Activated CD8-positive, alpha-beta memory T cell treated with anti-CD3 and anti-CD28 coated beads, Interleukin-2, amount 50 U/mL, for 48 hours (primary cell): Measurements from ENCODE around the gene ADCY4.
A peak's percentile ranks its signal among the peaks of the same experiment; 100 is the strongest.
"Not testable (repeated sequence)": the region's sequence is repeated elsewhere in the genome, so short reads cannot be mapped to it uniquely, and the experiment has no call there.

Source experiments
- DNase-seq: peaks from one replicate; pipeline ENCODE4 v3.0.0-alpha.2; 2020

The ADCY4 gene

DNA sequence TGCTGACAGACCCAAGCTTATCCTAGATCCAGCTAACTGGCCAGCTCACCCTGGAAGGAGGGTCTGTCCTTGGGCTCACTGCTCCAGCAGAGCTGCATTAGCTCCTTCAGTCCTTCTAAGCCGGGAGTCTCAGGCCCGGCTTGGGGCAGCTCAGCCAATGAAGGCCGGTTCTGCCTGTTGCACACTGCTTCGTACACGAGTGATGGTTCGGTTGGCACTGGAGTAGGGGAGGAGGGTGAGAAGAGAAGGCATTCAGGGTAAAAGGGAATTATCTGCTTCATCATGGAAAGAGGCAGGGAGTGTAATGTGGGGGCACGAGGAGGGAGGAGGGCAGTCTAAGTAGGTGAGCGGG, 2.9 kb upstream of the ADCY4 start:
- no peak for DNase-seq

DNA sequence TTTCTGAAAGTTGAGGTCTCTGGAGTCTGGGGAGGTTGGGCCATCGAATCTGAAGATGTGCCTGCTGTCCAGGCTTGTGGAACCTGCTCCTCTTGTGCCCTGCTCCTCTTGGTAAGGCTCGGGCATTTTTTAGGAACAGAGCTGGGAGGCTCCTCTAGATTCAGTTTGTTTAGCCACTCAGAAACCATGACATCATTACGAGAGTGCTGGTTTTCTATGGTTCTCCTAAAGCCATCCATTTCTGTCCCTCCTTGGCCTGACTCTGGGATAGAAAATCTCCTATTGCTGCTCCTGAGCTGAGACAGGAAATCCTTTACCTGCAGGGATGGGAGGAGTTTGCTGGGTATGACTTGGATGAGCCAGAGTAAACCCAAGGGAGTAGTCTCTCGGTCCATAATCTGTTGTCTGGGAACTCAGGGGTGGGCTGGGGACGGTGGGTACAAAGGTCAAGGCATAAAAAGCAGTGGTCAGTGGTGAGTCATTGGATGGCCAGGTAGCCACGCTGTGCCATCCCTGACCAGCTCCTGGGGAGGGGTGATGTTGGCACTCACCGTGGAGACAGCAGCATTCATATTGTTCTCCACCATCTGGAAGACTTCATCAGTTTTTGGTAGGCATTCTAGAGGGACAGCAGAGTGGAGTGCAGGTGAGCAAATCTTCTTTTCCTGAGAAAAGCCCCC, 2.4 kb upstream of the ADCY4 start:
- DNase-seq, result no peak

DNA sequence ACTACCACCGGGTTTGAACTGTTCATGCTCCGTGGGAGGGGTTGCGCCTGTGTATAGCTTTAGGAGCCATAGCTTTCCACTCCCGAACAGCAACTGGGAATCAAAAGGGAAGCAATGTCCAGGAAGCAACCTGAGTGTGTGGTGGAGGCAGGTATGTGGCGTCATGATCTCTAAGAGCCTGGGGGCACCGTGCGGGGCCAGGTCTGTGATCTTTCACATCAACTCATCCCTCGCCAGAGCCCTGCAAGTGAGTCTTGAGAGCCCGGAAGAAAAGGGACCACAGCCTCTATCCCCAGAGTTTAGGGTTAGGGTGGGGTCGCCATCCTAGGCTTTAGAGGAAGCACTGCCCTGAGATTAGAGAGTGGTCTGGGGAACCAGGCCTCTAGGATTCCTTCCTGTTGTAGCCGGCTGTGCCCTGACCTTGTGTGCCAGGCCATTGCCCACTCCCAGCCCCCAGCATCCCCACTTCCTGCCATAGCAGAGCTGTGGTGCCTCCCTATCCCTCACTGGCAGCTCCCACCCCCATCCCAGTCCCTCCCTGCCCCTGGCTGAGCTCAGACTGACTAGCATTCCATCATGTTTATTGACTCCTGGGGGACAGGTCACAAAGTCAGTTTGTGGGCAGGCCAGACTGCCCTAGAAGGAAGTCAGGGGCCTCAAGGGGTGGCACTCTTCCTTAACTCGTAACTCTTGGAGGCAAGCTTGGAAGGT, 745 bp upstream of the ADCY4 start:
- DNase-seq, result no peak

DNA sequence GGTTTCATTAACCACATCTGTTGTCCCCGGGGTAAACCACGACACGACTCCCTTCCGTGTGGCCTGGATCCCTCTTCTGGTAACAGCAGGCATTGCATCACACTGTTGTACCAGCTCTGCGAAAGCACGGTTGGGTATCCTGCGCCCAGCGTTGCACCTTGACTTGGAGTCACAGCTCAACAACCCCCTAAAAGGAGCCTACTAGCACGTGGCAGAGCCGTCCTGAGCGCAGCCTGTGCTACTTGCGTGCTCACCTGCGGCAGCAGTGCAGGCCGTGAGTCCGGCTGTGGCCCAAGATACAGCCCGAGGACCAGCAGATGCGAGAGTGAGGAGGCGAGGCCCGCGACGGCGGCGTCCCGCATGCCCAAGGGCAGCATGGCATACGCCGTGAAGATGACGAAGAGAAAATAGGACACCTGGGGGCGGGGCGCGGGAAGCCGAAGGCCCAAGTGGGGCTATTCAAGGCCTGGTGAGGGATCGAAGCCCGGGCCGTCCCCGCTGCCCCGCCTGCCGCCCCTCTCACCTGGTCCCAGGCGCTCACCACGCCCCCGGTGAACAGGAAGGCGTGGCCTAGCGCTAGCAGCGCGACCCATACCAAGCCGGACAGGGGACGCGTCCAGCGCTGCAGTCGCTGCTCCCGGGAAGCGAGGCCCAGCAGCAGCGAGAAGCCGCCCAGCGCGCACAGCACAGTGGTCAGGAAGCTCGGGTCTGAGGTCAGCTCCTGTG, 2.4 kb downstream of the ADCY4 start:
- DNase-seq, result peak; percentile 83

DNA sequence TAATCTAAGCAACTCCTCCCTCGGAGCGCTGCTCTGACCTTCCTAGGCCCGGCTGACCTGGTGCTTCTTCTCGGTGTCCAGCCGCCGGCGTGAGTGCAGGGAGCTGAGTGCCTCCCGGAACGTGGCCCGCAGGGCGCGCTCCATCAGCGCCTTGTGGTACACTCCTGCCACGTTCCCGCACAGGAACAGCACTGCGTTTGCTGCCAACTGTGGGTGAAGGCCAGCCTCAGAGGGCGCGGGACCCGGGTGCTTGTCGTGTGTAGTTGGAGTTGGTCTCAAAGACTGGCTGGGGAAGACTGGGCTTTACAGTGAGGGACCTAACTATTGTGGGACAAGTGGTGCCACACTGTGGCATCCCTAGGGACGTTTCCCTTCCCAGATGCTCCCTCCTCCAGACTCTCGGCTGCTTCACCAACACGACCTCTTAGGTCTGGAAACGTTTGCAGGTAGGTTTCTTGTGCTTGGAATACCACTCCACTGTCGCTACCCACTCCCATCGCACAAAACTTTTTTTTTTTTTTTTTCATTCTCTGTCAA, 3.1 kb downstream of the ADCY4 start:
- DNase-seq, result no peak

DNA sequence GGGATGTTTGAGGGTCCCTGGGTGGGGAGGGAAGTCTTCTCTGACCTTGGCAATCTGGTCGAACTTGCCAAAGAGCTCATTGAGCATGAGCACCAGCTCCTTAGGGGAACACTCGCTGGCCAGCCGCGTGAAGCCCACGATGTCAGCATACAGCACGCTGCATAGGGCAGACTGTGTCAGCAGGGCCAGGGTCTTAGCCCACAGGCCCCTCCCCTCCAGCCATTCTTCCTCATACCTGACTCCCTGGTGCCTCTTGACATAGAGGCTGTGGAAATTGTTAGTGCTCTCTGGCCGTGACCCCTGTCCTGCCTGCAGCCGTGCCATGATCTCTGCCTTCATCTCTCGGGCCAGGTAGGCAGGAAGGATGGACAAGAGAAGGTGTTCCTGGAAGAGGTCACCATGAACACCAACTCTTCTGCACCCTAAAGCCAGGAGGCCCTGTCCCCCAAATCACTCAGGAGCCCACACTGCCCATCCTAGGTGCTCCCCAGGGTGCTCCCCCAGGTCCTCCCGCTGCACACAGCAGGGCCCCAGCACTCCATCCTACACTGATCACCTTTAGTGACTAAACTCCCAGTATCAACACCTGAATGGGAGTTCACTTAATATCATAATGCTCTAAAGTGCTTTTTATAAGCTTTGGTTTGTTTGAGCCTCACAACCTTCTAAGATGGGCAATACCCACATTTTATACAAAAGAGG, 3.7 kb downstream of the ADCY4 start:
- DNase-seq, result no peak

DNA sequence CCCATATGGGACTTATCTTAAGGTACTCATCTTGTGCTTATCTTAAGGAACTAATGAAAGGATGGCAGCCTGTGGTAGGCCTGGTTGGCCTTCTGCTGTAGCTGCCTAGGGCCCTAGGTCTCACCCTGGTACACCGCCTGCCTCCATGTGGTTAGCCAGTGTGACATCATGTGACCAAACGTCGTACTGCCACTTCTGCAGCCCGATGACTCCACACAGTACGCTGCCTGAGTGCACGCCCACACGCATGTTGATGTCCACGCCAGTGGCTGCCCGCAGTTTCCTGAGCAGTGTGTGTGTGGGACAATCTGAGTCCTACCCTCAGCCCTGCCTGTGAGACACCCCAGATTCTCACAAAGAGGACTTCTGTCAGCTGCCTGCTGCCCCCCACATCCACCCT, 5.1 kb downstream of the ADCY4 start:
- peak; percentile 71 for DNase-seq

DNA sequence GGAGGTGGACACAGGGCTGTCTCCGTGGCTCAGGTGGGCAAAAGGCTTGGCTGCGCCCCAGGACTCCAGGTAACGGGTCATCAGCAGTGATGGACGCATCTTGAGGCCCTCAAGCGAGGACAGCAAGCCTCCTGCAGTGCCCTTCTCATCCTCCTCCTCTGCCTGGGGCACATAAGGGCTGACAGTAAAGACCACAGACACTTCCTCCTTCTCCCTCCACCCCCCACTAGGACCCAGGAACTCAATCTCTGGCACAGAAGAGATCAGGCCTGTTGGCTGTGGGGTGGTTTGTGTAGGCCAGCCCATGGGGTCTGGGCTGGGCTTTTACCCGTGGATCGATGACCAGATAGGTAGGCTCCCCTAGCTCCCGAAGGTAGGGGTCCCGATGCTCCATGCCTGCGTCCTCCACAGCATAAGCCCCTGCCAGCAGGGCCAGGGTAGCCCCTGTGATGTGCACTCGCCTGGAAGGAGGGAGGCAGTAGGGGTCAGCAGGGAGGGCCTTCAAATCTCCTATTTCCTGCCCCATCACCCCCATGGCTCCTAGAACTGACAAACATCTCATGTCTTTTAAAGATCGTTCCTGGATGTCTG, 5.7 kb downstream of the ADCY4 start:
- no peak for DNase-seq

DNA sequence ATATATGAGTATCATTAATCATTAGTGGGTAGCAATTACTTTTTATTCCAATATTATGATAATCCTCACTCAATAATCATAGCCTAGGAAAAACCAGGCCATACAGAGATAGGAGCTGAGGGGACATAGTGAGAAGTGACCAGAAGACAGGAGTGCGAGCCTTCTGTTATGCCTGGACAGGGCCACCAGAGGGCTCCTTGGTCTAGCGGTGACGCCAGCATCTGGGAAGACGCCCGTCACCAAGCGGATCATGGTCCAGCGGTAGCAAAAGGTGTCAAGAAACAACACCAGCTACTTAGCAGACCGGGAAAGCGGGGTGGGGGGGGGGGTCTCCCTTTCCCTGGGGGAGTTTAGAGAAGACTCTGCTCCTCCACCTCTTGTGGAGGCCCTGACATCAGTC, 7.0 kb downstream of the ADCY4 start:
- DNase-seq, result not testable (repeated sequence)

DNA sequence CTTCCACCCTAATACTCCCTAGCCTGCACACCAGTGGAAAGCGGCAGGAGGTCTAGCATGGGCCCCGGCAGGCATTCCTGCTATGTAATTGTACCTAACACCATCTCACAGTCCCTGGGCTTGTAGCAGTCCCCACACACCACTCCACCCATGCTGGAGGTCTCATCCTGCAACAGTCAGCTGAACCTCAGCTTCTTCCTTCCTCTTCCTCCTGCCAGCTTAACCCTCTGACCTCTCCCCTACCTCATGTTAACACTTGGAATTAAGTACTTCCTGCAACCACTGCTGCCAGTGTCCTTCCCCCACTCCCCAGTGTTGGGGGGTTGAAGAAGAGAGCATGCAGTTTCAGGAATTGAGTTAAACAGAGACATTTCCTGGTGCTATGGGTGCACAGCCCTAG, 7.6 kb downstream of the ADCY4 start:
- no peak for DNase-seq

DNA sequence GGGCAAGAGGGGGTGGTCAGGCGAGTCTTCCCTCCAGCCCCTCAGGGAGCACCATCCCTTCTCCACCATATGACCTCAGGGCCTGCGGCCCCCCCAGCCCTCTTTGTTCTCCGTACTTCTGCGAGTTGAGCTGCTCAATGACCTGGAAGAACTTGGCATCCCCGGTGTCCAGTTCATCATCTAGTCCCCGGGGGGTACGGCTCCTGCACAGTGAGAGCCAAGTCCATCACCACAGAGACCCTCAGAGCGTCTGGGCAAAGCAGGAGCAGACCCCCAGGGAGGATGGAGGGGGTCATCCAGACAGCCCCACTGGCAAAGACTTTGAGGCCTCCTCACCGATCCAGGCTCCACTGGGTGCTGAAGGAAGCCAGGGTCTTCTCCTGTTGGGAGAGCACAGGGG, 8.9 kb downstream of the ADCY4 start:
- no peak for DNase-seq

DNA sequence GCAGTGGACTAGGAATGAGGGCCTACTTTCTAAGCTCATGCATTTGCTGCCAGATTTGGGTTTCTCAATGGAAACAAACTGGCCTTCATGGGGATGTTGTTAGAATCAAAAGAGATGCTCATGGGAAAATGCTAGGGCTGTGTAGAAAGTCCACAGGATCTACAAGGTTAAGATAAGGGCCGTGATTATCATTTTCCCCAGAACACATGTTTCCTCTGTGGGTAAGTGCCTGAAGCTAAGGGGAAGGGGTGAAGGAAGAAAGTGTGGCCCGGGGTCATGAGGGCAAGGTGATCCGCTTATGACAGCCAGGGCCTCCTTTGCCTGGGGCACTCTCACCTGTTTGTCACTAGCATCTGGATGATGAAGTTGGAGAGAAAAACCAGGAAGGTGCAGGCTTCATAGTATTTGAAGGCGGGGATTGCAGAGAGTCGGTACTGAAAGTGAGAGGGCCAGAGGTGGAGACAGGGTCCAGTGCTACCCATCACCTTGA, 9.8 kb downstream of the ADCY4 start:
- DNase-seq, result no peak

DNA sequence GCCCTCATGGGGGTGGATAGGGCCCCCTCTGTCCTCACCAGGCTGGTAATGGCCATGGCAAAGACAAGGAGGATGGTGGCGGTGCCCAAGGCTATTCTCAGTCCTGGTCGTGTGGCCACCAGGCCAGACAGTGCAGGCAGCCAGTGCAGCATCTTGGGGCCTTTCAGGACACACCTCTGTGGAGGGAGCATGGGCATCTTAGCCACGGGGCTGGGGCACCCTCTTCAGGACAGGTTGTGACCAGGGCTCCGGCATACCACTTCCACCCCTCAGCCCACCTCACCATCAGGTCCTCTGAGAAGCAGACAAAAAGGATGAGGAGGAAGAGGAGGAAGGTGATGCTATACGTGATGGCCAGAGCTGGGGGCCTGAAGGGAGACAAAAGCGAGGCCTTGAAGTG, 10.8 kb downstream of the ADCY4 start:
- no peak for DNase-seq

DNA sequence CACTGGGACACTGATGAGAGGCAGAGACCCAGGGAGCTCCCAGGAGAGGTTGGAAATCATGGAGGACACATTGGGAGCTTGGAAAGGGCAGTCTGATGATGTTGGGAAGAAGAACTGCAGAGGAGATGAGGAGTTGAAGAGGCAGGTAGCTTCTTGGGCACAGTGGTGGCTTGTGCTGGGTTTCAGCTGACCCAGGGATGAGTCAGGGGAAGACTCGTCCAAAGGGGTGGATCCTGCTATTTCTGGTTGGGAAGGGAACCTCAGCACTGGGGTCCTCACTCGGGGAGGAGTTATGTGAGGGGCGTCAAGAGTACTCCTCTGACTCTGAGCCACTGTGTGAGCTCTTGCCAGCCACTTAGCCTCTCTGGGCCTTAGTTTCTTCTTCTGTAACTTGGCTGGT, 11.5 kb downstream of the ADCY4 start:
- DNase-seq, result no peak

DNA sequence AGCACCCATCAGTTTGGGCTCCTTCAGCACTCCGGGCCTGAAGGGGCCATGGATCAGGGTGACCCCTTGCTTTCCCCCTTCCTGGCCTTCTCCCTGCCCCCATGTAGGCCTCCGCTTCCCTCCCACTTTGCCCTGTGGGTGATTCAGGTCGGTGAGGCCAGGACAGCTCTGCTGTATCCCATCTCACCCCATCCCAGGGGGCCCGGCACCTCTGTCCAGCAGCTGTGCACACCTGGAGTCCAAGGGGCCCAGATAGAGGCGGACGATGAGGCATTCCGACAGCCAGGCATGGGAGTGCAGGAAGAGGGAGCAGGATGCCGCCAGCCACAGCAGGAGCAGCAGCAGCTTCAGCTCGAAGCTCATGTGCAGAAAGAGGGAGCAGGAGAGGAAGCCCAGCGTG, 12.2 kb downstream of the ADCY4 start:
- DNase-seq, result no peak

DNA sequence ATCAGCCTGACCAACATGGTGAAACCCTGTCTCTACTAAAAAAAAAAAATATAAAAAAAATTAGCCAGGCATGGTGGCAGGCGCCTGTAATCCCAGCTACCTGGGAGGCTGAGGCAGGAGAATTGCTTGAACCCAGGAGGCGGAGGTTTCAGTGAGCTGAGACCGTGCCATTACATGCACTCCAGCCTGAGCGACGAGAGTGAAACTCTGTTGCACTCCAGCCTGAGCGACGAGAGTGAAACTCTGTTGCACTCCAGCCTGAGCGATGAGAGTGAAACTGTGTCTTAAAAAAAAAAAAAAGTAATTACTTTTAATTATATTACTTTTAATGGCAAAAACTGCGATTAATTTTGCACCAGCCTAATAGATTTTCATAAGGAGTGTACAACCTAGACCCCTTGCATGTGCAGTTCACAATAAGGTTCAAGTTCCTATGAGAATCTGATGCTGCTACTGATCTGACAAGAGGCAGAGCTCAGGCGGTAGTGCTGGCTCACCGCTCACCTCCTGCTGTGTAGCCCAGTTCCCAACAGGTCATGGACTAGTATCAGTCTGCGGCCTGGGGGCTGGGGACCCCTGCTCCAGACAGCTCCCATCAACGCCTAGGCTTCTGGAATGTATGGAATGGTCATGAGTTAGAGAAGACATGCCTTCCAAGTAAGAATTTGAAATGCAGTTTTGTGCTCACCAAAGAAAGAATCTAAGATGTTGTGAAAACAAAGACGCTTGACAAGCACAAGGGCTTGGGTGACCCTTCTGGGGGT, 13.5 kb downstream of the ADCY4 start:
- no peak for DNase-seq

DNA sequence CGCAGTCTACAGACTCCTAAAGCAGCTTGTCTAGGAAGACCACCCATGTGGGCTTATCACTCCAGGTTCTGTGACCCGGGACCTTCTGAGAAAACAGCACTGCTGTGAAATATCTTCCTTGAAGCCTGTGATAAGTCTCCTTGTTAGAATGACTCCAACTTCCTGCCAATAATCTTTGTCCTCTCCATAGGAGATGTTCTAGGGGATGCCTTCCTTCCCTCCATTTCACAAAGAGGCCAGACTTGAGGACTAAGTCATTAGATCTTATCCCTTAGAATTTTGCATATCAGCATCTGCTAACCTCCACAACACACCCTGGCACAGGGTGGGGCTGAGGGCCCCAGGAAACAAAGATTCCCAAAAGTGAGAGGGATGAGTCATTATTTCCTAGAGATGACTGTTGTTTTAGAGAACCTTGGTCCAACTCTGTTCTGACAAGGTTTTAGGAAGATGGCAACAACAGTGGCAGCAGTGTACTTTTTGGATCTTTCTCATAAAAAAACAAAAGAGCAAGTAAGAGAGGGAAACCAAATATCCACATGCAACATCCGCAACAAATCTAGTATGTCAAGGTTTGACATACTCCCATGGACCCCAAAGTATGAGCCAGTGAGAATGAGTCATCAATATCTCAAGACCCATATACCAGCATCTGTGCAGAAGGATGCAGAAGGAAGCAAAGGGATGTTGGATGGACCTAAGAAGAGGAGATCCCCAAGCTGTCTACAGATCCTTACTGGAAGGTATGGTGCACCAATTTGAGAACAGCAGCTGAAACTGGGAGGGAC, 17.5 kb downstream of the ADCY4 start:
- no peak for DNase-seq

DNA sequence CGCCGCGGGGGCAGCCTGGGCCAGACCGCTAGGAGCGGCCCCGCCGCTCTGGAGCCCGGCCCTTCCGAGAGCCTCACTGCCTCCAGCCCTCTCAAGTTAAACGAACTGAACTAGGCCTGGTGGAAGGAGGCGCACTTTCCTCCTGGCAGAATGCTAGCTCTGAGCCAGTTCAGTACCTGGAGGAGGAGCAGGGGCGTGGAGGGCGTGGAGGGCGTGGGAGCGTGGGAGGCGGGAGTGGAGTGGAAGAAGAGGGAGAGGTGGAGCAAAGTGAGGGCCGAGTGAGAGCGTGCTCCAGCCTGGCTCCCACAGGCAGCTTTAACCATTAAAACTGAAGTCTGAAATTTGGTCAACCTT, 18.3 kb downstream of the ADCY4 start:
- DNase-seq, result no peak

DNA sequence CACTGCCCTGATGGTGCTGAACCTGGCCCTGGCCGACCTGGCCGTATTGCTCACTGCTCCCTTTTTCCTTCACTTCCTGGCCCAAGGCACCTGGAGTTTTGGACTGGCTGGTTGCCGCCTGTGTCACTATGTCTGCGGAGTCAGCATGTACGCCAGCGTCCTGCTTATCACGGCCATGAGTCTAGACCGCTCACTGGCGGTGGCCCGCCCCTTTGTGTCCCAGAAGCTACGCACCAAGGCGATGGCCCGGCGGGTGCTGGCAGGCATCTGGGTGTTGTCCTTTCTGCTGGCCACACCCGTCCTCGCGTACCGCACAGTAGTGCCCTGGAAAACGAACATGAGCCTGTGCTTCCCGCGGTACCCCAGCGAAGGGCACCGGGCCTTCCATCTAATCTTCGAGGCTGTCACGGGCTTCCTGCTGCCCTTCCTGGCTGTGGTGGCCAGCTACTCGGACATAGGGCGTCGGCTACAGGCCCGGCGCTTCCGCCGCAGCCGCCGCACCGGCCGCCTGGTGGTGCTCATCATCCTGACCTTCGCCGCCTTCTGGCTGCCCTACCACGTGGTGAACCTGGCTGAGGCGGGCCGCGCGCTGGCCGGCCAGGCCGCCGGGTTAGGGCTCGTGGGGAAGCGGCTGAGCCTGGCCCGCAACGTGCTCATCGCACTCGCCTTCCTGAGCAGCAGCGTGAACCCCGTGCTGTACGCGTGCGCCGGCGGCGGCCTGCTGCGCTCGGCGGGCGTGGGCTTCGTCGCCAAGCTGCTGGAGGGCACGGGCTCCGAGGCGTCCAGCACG, 18.9 kb downstream of the ADCY4 start:
- no peak for DNase-seq

DNA sequence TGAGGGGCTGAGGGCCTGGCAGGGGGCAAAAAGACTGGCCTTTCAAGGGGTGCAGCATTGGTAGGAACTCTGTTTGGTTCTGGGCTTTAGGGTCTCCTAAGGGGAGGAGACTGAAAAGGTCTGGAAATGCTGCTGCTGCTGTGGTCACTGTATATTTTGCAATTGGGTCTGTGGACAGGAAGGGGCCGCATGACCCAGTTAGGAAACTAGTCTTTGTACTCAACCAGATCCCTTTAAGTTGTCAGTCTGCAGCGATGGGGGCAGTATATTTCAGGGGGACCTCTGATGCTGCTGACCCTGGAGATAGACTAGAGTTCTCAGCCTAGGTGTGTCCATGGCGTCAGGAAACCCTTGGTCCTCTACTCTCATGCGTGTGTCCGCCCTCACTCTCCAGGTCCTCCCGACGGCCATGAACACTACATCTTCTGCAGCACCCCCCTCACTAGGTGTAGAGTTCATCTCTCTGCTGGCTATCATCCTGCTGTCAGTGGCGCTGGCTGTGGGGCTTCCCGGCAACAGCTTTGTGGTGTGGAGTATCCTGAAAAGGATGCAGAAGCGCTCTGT, 19.5 kb downstream of the ADCY4 start:
- no peak for DNase-seq
